HUDEP-2 (cell line): Measurements from ENCODE around the gene TEKT1.
"Not testable (repeated sequence)": the region's sequence is repeated elsewhere in the genome, so short reads cannot be mapped to it uniquely, and the experiment has no call there.

Experiments
- DNase-seq, 76 experiments: peaks; one replicate each; lab custom pipeline; 2025; ENCODE audit not compliant: unreplicated experiment in 76 of 76; lab: John Stamatoyannopoulos, UW

Gene TEKT1

DNA sequence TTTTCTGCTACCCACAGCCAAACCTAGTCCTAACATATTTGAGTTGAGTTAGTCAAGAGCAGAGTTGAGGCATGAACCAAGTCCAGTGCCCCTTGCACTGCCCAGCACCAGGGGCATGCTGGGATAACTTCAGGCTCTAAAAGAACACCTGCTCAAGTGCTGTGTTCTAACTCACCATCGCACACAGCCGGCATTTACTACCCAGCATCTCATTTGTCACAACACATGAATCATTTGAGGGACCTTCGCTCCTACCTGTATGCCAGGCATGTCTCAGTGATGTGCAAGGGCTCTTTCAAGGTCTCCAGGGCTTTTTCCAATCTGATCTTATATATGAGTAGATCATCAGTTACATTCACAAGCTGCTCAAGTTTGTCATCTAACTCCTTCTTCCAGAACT lies 12.6 kb downstream of the TEKT1 start:
- no peak for DNase-seq

DNA sequence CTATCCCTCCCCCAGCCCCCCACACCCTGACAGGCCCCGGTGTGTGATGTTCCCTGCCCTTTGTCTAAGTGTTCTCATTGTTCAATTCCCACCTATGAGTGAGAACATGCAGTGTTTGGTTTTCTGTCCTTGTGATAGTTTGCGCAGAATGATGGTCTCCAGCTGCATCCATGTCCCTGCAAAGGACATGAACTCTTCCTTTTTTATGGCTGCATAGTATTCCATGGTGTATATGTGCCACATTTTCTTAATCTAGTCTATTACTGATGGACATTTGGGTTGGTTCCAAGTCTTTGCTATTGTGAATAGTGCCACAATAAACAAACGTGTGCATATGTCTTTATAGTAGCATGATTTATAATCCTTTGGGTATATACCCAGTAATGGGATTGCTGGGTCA lies 15.2 kb downstream of the TEKT1 start:
- not testable (repeated sequence) for DNase-seq

DNA sequence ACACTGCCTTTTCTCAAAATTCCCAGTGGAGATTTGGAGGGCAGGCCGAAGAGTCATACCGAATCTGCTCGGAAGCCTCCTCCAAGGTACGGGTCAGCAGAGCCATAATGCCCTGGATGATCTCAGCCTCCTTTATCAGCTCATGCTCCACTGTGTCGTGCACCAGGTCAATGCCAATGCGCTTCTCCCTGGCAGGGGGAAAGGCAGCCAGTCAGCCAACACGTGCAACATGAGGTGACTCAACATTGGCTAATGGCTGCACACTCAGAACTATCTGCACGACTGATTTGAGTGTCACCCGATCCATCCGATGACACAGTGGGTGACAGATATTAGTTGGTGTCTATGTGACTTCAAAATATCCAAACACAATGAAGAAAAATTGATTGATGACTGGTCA lies 15.8 kb downstream of the TEKT1 start:
- no peak for DNase-seq

DNA sequence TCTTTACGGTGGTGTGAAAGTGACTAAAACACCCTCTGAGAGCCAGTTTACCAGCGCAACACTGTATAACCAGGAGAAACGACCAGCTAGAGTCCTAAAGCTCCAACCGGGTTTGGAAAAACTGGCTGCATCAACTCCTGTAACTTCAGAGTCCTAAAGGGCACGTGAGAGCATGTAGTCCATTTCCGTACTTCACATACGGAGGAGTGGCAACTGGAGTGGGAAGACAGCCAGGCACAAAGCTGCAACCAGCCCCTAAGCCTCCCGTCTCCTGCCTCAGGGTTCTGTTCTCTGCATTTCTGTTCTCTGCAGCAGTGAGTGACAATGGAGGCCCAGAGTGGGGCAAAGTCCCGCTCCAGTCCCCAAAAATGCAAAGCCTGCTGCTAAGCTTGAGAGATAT lies 19.2 kb downstream of the TEKT1 start:
- DNase-seq, result no peak

DNA sequence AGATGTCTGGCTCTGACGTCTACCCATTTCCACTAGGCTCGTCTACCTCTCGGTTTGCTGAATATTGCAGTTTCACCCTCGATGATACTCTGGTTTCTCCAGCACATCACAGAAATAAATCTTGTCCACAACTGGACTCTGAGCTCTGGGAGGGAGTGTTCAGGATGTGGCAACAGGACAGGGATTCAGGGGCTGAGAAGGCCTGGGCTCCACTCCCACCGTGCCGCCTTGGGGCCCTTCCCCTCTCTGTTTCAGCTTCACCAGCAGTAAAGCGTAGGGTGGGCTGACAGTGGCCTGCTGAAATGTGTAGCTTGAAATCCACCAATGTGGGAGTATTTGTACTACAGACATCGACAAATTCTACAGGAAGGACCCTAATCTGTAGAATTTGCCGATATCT lies 20.0 kb downstream of the TEKT1 start:
- no peak for DNase-seq

DNA sequence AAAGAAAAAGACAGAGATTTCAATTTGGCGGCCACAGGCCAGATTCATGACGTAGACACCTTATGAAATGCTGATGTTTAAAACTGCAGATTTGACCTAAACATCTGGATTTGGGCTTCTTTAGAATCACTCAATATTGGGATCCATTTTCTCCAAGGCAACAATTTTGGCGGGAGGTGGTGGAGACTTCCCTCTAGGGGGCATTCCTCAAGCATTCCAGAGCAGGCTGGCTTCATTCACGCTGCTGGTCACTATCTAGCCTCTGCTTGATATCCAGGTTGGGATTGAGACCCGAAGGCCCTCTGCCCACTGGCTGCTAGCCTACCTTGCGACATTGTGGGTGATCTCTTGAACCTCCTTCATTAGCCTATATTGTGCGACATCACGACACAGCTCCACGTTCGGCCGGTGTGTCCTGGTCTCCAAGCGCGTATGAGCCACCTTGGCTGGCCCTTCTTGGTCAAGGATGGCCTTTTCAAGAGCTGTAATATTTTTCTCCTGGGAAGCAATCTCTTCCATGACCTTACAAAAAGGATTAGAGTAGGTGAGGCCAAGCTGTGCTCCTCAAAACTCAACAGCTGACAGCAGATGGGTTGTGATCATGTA lies 31.0 kb downstream of the TEKT1 start:
- DNase-seq, result no peak

GRCh38 chr17:6799738-6800137 lies 31.8 kb downstream of the TEKT1 start:
- DNase-seq, result no peak

DNA sequence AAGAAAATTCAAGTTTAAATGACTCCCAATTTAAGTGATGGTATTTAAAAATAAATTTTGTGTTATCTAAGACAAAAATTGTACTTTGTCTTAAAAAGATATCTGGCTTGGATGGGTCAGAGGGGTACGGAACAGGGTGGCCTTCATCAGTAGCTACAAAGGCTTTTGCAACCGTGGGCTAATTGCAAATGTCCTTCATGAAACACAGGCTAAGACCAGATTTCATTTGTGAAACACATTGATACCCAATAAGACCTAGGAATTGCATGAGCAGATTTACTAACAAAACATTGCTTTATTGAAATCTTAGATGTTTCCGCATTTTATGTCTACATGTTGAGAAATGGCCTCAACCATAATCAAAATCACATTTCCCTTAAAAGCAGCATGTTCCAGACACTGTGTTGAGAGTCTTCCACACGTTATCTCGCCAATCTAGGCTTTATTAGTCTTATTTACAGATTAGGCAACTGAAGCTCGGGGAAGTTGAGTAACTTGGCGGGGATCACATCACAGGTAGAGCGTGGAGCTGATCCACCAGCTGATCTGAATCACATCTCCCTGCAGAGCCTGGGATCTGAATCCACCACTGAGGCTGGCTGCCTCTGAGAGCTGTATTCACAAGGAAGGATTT lies 33.7 kb downstream of the TEKT1 start:
- no peak for DNase-seq

- DNase-seq, result no peak
These were observed 34.5 kb downstream of the TEKT1 start for GRCh38 chr17:6796887-6797490.

DNA sequence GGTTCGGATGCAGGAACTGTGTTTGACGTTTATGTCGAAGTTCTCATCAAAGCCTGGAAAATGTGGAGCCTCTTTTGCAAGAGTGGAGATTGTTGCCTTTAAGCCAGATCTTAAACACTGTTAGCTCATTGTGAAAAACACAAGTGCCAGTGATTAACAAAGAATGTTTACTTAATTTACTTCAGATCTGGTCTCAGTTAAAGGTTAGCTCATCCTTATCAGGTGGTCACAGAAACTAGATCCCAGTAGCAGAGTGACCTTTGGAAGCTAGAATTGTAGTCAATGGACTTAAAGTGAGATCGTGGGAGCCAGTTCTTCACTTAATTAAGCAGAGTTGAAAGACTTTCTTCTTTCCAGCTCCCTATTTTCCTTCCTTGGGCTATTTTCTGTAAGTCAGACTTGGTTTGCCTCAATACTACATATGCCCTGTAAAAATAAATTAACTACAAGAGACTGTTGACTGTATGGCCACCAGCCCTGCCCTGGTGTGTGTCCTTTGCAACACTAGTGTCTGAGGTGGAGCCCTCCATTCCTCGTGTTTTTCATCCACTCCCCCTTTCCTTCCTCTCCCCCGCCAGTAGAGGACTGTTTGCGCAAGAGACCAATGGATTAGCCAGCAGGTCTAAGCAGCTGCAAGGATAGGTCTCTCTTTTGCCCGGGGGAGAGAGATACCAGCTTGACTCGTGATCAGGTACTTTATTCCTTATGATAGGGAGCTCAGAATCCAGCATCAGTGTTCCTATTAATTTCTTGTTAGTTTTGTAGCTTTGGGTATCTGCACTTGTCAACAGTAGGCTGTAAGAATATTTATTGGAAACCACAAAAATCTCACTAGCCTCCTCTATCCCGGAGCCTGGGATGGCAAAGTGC lies 35.3 kb downstream of the TEKT1 start:
- no peak for DNase-seq

DNA sequence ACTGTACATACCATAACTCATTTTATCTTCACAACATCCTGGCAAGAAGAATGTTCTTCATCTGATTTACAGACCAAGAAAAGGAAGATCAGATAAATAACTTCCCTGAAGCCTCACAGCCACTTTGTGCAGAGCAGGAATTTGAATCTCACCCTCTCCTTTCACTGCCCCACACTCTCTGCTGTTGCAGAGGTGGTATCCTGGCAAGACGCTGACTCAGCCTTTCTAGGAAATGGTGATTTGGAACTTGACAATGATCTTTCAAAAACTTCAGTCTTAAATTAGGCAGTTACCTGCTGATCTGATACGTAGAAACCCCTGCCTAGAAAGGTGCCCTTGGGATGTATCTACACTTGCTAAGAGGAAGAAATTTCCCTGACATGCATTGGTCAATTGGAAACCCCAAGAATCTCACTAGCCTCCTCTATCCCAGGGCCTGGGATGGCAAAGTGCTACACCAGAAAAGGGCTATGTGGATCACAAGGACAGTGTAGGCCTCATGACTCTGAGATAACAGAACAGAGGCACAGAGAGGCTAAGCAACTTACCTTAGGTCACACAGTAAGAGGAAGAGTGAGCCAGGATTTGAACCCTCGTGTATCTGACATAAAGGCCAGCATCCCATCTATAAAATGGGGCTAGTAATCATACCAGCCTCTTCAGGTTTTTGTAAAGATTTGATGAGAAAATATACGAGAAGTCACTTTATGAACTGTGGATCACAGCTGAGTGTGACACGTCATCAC lies 37.6 kb downstream of the TEKT1 start:
- DNase-seq, result no peak

DNA sequence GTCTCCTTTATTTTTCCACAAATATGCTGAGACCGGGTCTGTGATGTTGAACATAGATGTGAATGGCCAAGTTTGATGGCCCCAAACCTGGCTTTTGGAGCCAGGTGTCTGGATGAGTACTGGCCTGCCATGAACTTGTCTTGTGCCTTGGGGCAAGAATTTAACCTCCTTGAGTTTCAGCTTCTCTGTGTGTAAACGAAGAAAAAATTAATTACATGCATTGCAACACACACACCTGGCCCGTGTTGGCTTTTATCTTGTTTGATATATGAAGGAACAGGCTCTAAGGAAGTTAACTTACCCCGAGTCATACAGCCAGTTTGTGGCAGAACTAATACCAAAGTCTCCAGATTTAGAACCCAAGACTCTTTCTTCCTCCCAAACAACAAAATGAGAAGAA lies 42.4 kb downstream of the TEKT1 start:
- DNase-seq, result no peak

GRCh38 chr17:6787081-6787693 lies 44.3 kb downstream of the TEKT1 start:
- no peak for DNase-seq

GRCh38 chr17:6786618-6787017 lies 44.9 kb downstream of the TEKT1 start:
- DNase-seq, result no peak

- no peak for DNase-seq
These were observed 49.3 kb downstream of the TEKT1 start for GRCh38 chr17:6782244-6782643.

DNA sequence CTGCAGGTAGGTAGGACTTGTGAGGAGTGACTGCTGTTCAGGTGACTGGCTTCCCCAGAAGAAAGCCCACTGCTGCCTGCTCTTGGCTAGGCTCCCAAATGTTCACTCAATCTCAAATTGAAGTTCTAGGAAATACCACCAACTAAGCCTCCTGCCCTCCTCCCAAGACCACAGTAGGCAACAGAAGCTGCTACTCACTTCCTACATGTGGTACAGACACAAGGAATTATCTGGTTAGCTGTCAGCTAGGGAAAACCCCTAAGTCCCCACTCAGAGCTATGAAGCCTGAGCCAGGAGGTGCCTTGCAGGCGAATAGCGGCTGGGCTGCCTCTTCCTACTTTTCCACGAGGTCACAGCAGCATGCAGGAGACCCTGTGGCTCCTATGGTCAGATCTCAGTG lies 50.6 kb downstream of the TEKT1 start:
- no peak for DNase-seq

DNA sequence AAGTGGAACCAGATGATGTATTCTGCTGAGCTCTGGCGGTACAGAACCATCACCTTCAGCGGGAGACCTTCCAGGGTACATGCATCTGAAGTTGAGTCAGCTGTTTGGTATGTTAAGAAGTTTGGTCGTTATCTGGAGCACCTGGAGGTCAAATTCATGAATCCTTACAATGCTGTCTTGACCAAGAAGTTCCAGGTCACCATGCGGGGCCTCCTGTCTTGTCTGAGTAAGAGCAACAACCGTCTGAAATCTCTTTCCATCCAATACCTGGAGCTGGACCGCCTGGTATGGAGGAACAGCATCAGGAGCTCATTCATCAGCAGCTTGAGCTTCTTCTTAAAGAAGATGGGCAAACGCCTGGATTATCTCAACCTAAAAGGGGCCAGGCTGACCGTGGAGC lies 51.5 kb downstream of the TEKT1 start:
- no peak for DNase-seq

GRCh38 chr17:6779411-6779810 lies 52.1 kb downstream of the TEKT1 start:
- no peak for DNase-seq

- DNase-seq, result no peak
These were observed 55.6 kb downstream of the TEKT1 start, which contains the start of gene FBXO39 for GRCh38 chr17:6775871-6776405. FBXO39 (plus strand) TSS chr17:6776215; CDS start chr17:6779869, 3,654 bp downstream.

DNA sequence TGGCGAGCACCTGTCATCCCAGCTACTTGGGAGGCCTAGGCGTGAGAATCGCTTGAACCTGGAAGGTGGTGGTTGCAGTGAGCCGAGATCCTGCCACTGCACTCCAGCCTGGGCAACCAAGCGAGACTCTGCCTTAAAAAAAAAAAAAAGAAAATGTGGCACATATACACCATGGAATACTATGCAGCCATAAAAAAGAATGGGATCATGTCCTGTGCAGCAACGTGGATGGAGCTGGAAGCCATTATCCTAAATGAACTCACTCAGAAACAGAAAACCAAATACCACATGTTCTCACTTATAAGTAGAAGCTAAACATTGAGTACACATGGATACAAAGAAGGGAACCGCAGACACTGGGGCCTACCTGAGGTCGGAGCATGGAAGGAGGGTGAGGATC lies 56.6 kb downstream of the TEKT1 start:
- not testable (repeated sequence) for DNase-seq
